GM23338 (cell line): ENCODE results near the gene WNT2. TPM values are rescaled to one million over a fixed set of nuclear protein-coding genes. Genes with fewer than 3 reads are reported as not detected.

Experiments used
- ATAC-seq: fragments of 200-7000 bp; cut with Tn5 transposase; 3 replicates; pipeline ENCODE4 v1.9.1; 2020
- DNase-seq: peaks from one replicate; pipeline ENCODE4 v3.0.0-alpha.2; 2015; ENCODE audit warnings: low spot score
- H2AFZ ChIP-seq: fragments of 200-600 bp; sonication (generic); 2 replicates; pipeline ENCODE4 v1.8.0; 2016; ENCODE audit warnings: antibody characterized with exemption, mild to moderate bottlenecking, moderate library complexity
- H3F3A ChIP-seq: fragments of 200-600 bp; sonication (generic); replicated peaks from 2 replicates; pipeline ENCODE4 v1.8.0; 2017; ENCODE audit warnings: antibody characterized with exemption, mixed run types, low read depth
- H3K27ac ChIP-seq: fragments of 200-600 bp; sonication (generic); 2 replicates; pipeline ENCODE4 v1.6.1; 2016; ENCODE audit warnings: low read depth
- H3K27me3 ChIP-seq: fragments of 200-600 bp; sonication (generic); 2 replicates; pipeline ENCODE4 v1.8.0; 2016; ENCODE audit warnings: mild to moderate bottlenecking, mixed run types, moderate library complexity; ENCODE audit not compliant: insufficient read depth
- H3K36me3 ChIP-seq: fragments of 200-600 bp; sonication (generic); 2 replicates; pipeline ENCODE4 v1.8.0; 2016; ENCODE audit warnings: mild to moderate bottlenecking; ENCODE audit not compliant: insufficient read depth
- H3K4me1 ChIP-seq: fragments of 200-600 bp; sonication (generic); 2 replicates; pipeline ENCODE4 v1.8.0; 2016; ENCODE audit warnings: mild to moderate bottlenecking, moderate library complexity; ENCODE audit not compliant: insufficient read depth
- H3K4me2 ChIP-seq: fragments of 200-600 bp; sonication (generic); 2 replicates; pipeline ENCODE4 v1.7.1; 2017; ENCODE audit warnings: mixed run types
- H3K4me3 ChIP-seq: fragments of 200-600 bp; sonication (generic); 2 replicates; pipeline ENCODE4 v1.6.1; 2016; ENCODE audit warnings: mixed run types
- H3K79me2 ChIP-seq: fragments of 200-600 bp; sonication (generic); replicated peaks from 2 replicates; pipeline ENCODE4 v1.8.0; 2017; ENCODE audit warnings: mild to moderate bottlenecking; ENCODE audit not compliant: insufficient read depth
- H3K9me2 ChIP-seq: fragments of 200-600 bp; sonication (generic); 2 replicates; pipeline ENCODE4 v1.8.0; 2017; ENCODE audit not compliant: insufficient read depth
- H4K20me1 ChIP-seq: fragments of 200-600 bp; sonication (generic); replicated peaks from 2 replicates; pipeline ENCODE4 v1.8.0; 2017; ENCODE audit warnings: mild to moderate bottlenecking; ENCODE audit not compliant: insufficient read depth
- H3K27ac Mint-ChIP-seq: 2 replicates; pipeline ENCODE4 v1.8.0; 2020; ENCODE audit warnings: inconsistent platforms, mild to moderate bottlenecking, moderate library complexity, mixed read lengths
- H3K27me3 Mint-ChIP-seq: 3 replicates; pipeline ENCODE4 v1.8.0; 2022; ENCODE audit warnings: low read depth, mild to moderate bottlenecking, moderate library complexity, mixed read lengths, inconsistent platforms; ENCODE audit not compliant: insufficient read depth, poor library complexity
- H3K36me3 Mint-ChIP-seq: 3 replicates; pipeline ENCODE4 v1.8.0; 2021; ENCODE audit warnings: low read depth, mild to moderate bottlenecking, inconsistent platforms, moderate library complexity, mixed read lengths
- H3K4me1 Mint-ChIP-seq: 3 replicates; pipeline ENCODE4 v1.8.0; 2020; ENCODE audit warnings: mild to moderate bottlenecking, inconsistent platforms, mixed read lengths
- H3K4me3 Mint-ChIP-seq: 3 replicates; pipeline ENCODE4 v1.8.0; 2021; ENCODE audit warnings: moderate library complexity, mild to moderate bottlenecking, inconsistent platforms, mixed read lengths
- H3K9me3 Mint-ChIP-seq: 3 replicates; pipeline ENCODE4 v1.8.0; 2020; ENCODE audit warnings: moderate library complexity, mild to moderate bottlenecking, inconsistent platforms, mixed read lengths
- CREB1 ChIP-seq: fragments of 250-450 bp; sonication (Bioruptor Pico); IDR thresholded peaks from 2 replicates; pipeline ENCODE4 v1.5.0; 2020; ENCODE audit warnings: low read depth, mild to moderate bottlenecking, moderate library complexity
- CTCF ChIP-seq, 2 experiments: fragments of 200-600 bp in 1 of 2; sonication (generic) in 1 of 2; conservative IDR thresholded peaks; 2 replicates each; pipeline versions ENCODE4 v1.5.1 to v1.6.1; 2016 to 2017; ENCODE audit warnings: antibody characterized with exemption in 2 of 2, low read depth in 2 of 2, mild to moderate bottlenecking in 2 of 2, moderate library complexity in 1 of 2
- ETS1 ChIP-seq: IDR thresholded peaks from 2 replicates; pipeline ENCODE4 v1.6.1; 2016; ENCODE audit warnings: antibody characterized with exemption
- EZH2 ChIP-seq: fragments of 200-600 bp; sonication (generic); IDR thresholded peaks from one replicate; pipeline ENCODE4 v1.8.0; 2017; ENCODE audit warnings: antibody characterized with exemption, mild to moderate bottlenecking, low read depth; ENCODE audit not compliant: unreplicated experiment
- EZH2phosphoT487 ChIP-seq: fragments of 200-600 bp; sonication (generic); IDR thresholded peaks from one replicate; pipeline ENCODE4 v1.8.1; 2018; ENCODE audit warnings: antibody characterized with exemption; ENCODE audit not compliant: unreplicated experiment
- JUNB ChIP-seq: IDR thresholded peaks from one replicate; pipeline ENCODE4 v1.6.1; 2016; ENCODE audit warnings: antibody characterized with exemption; ENCODE audit not compliant: unreplicated experiment
- NANOG ChIP-seq: IDR thresholded peaks from 2 replicates; pipeline ENCODE4 v1.6.1; 2016; ENCODE audit warnings: antibody characterized with exemption, borderline replicate concordance
- POLR2AphosphoS5 ChIP-seq: IDR thresholded peaks from 2 replicates; pipeline ENCODE4 v1.6.1; 2016; ENCODE audit warnings: antibody characterized with exemption, low read depth
- REST ChIP-seq: IDR thresholded peaks from one replicate; pipeline ENCODE4 v1.6.1; 2018; ENCODE audit warnings: antibody characterized with exemption; ENCODE audit not compliant: unreplicated experiment
- STAT1 ChIP-seq: IDR thresholded peaks from one replicate; pipeline ENCODE4 v1.6.1; 2016; ENCODE audit warnings: antibody characterized with exemption; ENCODE audit not compliant: unreplicated experiment
- ZNF114 ChIP-seq: fragments of 250-450 bp; sonication (Bioruptor Pico); IDR thresholded peaks from 2 replicates; pipeline ENCODE4 v1.5.0; 2020; ENCODE audit warnings: mild to moderate bottlenecking, moderate library complexity
- ZNF462 ChIP-seq: fragments of 250-450 bp; sonication (Bioruptor Pico); IDR thresholded peaks from 2 replicates; pipeline ENCODE4 v1.5.0; 2020; ENCODE audit warnings: mild to moderate bottlenecking, moderate library complexity
- polyA plus RNA-seq: library from polyadenylated mRNA; unstranded; fragments of >200 nt; fragmentation: Nextera tagmentation; extraction: Ambion mirVana; gene quantifications from 2 replicates; pipeline ENCODE4 v1.2.1, GENCODE V29; 2016
- total RNA-seq: library from RNA; depleted of rRNA; stranded (reverse); fragments of >200 nt; shearing (Covaris generic); gene quantifications from 2 replicates; pipeline ENCODE4 v1.2.3, GENCODE V29; 2014

The WNT2 gene
- total and polyA plus RNA-seq, 2 experiments from 2014 or later = not detected

GRCh38 chr7:117243390-117243789 lies 79.5 kb downstream of the WNT2 start (continued):
- no peak for TF ChIP-seq JUNB
- TF ChIP-seq ZNF114 = no peak
- TF ChIP-seq NANOG = no peak

- Histone ChIP-seq H3K4me1 (no peaks in the 10 kb centered on the region), H4K20me1 (no peaks in the 10 kb centered on the region), H3K27ac (no peak overlapping the region), H3K79me2 (no peaks in the 10 kb centered on the region), H3K9me2 (peaks cover 5% of the 10 kb centered on the region), H2AFZ (no peak overlapping the region), H3K4me2 (no peak overlapping the region), H3F3A (no peaks in the 10 kb centered on the region), H3K36me3 (no peaks in the 10 kb centered on the region; the same call in 1 of the 2 replicates), H3K27me3 (no peaks in the 10 kb centered on the region), H3K4me3 (no peak overlapping the region)
- H3K4me1 Mint-ChIP-seq = no peaks in the 10 kb centered on the region
- no peaks in the 10 kb centered on the region for H3K27me3 Mint-ChIP-seq
- H3K27ac Mint-ChIP-seq = no peak overlapping the region
- no peak for DNase-seq
- peaks cover 6% of the 10 kb centered on the region; the same call in 2 of the 3 replicates for H3K36me3 Mint-ChIP-seq
- H3K9me3 Mint-ChIP-seq = peaks cover 10% of the 10 kb centered on the region
- no peak for ATAC-seq
- TF ChIP-seq NANOG (no peak), POLR2AphosphoS5 (no peak), STAT1 (no peak), CREB1 (CRISPR knock-in tag) (no peak), ZNF462 (CRISPR knock-in tag) (no peak), EZH2phosphoT487 (no peak), EZH2 (no peak), ETS1 (no peak), CTCF (conservative IDR thresholded peaks at IDR 0.05; ENCODE audit: low read depth in 2 of 2) (no peak), JUNB (no peak), REST (no peak), ZNF114 (no peak)
- no peak overlapping the region for H3K4me3 Mint-ChIP-seq
Measured at GRCh38 chr7:117241088-117241487, 81.8 kb downstream of the WNT2 start.
